Activated CD4-positive, alpha-beta T cell treated with anti-CD3 and anti-CD28 coated beads, Interleukin-2, amount 50 U/mL, for 48 hours (primary cell): ENCODE data around the gene ZMAT2.
"Not testable (repeated sequence)": the region's sequence is repeated elsewhere in the genome, so short reads cannot be mapped to it uniquely, and the experiment has no call there.

ENCODE experiments used
- DNase-seq, 2 experiments: peaks; one replicate each; pipeline ENCODE4 v3.0.0-alpha.2; 2020

ZMAT2 gene, protein sequence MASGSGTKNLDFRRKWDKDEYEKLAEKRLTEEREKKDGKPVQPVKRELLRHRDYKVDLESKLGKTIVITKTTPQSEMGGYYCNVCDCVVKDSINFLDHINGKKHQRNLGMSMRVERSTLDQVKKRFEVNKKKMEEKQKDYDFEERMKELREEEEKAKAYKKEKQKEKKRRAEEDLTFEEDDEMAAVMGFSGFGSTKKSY

DNA sequence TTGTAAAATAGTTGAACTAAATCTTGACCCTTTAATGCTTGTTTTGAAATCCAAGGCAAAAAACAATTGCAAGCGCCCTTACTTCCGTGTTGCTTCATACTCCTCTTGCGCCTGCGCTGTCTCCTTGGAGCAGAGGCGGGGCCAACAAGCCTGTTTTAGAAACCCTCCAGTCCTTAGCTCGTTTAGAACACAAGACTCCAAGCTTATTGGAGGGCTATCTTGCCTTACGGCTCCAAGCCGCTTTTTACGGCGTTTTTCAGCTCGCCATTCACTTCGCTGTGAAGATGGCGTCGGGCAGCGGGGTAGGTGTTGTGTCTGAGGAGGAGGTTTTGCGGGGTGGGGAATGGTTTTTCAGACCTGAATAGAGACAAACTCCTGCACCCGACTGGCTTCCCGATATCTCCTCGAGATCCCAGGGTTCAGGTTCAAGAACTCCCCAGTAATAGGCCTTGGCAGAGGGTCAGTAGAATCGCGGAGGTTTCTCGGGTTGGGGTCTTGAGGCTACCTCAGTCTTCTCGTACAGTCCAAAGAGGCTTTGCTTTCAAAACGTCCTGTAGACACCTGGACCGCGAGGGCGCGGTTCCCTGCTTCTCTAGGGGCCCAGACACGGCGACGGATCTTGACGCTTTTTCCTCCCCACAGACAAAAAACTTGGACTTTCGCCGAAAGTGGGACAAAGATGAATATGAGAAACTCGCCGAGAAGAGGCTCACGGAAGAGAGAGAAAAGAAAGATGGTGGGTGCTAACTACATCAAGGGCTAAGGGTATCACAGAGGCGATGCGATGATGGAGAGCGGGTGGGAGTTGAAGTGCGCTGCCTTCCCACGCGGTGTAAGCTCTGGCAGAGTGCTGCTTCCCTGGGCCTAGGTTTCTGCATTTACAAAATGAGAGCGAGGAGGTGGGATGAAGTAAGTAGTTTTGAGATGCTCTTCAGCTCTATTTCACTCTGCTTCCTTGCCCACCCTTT, at the start of gene ZMAT2:
TSS of gene ZMAT2 (plus strand) at position 271 of the 968 bp plus-strand sequence. CDS start at position 285, 14 bp downstream.
- DNase-seq, result peak; percentile 90 to 94

- DNase-seq, result no peak
Observed at GRCh38 chr5:140658870-140659269, 41.4 kb upstream of the ZMAT2 start.

- DNase-seq, result not testable (repeated sequence)
Observed at GRCh38 chr5:140660371-140660770, 39.9 kb upstream of the ZMAT2 start.

GRCh38 chr5:140664030-140664358, 36.3 kb upstream of the ZMAT2 start:
- no peak for DNase-seq

DNA sequence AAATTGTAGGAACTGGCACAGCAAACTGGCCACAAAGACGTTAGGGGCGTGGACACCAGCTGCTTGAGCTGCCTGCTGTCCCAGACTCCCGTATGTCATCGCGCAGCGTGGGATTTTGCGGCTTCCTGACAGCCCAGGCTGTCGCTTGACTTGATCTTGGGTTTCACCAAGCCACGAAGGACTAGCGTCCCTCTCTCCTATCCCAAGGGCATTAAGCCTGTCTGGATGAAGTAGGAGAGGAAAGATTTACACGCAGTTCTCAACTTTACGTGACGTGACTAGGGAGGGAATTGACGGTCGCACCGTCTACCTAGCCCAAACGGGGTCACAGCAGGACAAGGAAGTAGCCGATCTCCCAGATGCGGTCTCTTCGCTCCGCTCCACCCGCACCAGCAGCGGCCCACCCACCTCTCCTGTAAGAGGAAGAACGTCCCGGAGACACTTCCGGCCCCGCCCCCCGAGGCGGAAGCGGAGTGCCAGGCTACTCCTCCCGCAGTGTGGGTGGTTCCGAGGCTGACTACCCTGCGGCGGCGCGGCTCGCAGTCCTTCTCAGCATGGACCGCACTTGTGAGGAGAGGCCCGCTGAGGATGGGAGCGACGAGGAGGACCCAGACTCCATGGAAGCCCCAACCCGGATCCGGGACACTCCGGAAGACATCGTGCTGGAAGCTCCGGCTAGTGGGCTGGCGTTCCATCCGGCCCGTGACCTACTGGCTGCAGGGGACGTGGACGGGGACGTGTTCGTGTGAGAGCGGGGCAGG, 35.7 kb upstream of the ZMAT2 start, which contains the start of gene WDR55:
TSS of gene WDR55 (plus strand) at position 546 of the 761 bp plus-strand sequence. CDS start at position 555, 9 bp downstream.
- DNase-seq, result peak; percentile 97 to 98

- DNase-seq, result not testable (repeated sequence)
Observed at GRCh38 chr5:140671035-140671434, 29.2 kb upstream of the ZMAT2 start.

- DNase-seq, result no peak
Observed at GRCh38 chr5:140671472-140672125, 28.6 kb upstream of the ZMAT2 start.

GRCh38 chr5:140672455-140673186, 27.6 kb upstream of the ZMAT2 start:
- DNase-seq, result peak in 1 of 2 experiments; percentile 27

- no peak for DNase-seq
Observed at GRCh38 chr5:140673187-140673976, 26.9 kb upstream of the ZMAT2 start, which contains the start of gene DND1. DND1 (minus strand) TSS chr5:140673576; CDS start chr5:140673542, 34 bp downstream.

DNA sequence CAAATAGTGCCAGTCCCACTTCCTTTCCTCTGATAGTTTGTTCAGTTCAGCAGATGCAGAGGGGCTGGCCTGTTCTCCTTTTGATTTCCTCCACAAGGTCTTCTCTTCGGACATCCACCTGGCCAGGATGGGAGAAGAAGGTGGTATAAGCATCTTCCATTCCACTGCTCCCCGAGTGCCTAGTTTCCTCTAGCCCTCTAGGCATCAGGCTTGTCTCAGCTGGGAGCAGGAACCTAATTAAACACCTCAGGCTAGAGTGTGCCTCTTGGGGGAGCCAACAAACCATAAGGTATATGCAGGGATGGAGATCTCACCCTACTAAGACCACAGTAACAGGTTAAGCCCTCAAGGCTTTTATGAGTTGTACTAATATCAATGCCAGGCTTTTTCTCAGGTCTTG, 26.0 kb upstream of the ZMAT2 start:
- DNase-seq, result no peak

DNA sequence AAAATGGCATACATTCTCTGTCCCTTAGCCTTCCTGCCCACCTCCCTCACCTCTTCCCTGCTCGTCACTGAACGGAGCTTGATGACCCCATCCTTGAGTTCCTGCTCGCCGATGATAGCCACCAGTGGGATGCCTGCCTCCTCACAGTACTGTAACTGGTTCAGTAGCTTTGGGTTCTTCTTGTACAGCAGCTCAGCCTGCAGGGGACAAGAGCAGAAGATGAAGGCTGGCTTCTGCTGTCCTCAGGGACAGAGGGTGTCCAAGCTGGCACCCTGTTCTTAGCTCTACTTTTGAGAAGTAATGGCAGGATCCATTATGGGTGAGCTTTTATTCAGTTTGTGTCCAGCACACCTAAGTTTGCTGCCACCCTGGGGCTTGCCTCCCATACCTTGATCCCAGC, 25.6 kb upstream of the ZMAT2 start:
- DNase-seq, result no peak

- DNase-seq, result no peak
Observed at GRCh38 chr5:140677947-140678346, 22.3 kb upstream of the ZMAT2 start.

GRCh38 chr5:140678993-140679392, 21.3 kb upstream of the ZMAT2 start:
- DNase-seq, result no peak

DNA sequence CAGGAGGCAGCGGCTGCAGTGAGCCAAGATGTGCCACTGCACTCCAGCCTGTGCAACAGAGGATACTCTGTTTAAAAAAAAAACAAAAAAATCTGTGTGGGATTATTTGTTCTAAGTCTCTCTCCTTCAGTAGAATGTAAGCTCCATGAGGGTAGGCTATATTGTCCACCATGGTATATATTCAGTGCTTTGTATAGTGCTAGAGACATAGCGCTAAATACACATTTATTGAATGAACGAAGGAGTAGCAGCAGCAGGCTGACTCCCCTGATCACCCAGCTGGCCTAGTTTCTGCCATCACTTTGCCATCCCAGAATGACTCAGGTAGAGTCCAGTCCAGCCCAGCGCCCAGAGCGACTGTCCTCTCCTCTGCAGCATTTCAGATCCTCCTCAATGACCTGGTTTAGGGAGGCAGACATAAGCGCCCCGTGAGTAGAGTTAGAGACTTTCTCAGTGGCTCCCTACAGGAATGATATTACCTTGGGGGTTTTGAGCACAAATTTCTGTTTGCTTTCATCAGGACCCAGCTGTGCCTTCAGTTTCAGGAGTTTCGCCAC, 9.8 kb upstream of the ZMAT2 start:
- no peak for DNase-seq

DNA sequence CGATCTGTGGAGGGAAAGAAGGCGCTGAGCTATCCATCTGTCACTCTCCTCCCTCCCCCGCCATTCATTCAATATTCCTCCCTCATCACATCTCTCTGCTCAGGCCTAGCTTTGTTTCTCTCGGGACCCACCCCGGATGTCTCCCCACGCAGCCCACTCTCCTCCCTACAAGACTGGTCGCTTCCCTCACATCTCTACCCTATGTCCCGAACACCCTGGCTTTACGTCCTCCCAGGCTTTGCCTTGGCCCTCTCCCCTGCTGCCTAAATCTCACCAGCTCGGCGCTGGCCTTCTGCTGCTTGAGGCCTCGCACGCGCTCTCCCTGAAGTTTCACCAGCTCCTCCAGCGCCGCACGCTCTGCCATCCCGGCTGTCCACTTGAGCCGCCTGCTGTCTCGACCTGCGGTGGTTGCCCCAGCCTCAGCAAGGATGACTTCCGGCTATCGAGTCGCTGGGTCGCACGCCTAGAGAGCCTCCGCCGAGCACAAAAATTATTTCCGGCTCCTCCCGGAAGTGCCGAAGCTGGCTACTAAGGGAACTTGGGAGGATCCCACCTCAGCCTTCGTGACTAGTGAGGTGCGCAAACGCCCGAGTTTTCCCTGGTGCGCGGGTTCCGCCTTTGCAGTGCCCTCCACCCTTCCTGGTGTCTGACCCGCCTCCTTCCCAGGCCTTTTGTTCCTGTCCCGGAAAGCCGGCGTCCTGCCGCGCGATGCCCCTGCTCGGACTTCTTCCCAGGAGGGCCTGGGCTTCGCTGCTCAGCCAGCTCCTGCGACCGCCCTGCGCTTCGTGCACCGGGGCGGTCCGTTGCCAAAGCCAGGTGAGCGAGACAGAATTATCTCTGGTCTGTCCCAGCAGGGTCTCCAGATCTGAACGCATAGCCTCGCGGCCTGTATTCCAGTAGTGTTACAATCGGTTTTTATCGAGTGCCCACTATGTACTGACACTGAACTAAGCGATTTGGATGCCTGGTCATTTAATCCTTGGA, 9.0 kb upstream of the ZMAT2 start, which contains the start of the genes HARS1 and HARS2:
TSS of gene HARS1 (minus strand) at position 430 of the 984 bp plus-strand sequence. CDS start at position 364, 66 bp downstream.
TSS of gene HARS2 (plus strand) at position 515 of the 984 bp plus-strand sequence. CDS start at position 709, 194 bp downstream.
- DNase-seq, result peak; percentile 82 to 90

GRCh38 chr5:140694276-140694675, 6.0 kb upstream of the ZMAT2 start:
- DNase-seq, result no peak

- DNase-seq, result no peak
Observed at GRCh38 chr5:140696891-140697492, 3.3 kb upstream of the ZMAT2 start.

- no peak for DNase-seq
Observed at GRCh38 chr5:140707812-140708211, 7.6 kb downstream of the ZMAT2 start.

DNA sequence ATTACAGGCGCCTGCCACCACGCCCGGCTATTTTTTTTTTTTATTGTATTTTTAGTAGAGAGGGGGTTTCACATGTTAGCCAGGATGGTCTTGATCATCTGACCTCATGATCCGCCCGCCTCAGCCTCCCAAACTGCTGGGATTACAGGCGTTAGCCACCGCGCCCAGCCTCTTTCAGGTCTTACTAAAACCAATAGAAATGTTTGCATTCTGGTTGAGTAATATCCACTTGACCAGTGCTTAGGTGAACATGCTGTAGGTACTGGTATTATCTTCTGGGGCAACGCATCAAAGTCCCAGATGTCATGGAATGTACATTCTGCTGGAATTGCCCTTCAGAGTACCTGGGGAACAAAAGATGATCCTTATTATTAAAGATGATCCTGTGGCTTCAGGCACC, 8.5 kb downstream of the ZMAT2 start:
- DNase-seq, result not testable (repeated sequence)
